ENCODE data around the gene TMEM219. TPM values are rescaled to one million over a fixed set of nuclear protein-coding genes. Genes with fewer than 3 reads are reported as not detected.
"Not testable (repeated sequence)": the region's sequence is repeated elsewhere in the genome, so short reads cannot be mapped to it uniquely, and the experiment has no call there.

The TMEM219 gene
- total RNA-seq, 1 donor from 2014 or later: 139 TPM

DNA sequence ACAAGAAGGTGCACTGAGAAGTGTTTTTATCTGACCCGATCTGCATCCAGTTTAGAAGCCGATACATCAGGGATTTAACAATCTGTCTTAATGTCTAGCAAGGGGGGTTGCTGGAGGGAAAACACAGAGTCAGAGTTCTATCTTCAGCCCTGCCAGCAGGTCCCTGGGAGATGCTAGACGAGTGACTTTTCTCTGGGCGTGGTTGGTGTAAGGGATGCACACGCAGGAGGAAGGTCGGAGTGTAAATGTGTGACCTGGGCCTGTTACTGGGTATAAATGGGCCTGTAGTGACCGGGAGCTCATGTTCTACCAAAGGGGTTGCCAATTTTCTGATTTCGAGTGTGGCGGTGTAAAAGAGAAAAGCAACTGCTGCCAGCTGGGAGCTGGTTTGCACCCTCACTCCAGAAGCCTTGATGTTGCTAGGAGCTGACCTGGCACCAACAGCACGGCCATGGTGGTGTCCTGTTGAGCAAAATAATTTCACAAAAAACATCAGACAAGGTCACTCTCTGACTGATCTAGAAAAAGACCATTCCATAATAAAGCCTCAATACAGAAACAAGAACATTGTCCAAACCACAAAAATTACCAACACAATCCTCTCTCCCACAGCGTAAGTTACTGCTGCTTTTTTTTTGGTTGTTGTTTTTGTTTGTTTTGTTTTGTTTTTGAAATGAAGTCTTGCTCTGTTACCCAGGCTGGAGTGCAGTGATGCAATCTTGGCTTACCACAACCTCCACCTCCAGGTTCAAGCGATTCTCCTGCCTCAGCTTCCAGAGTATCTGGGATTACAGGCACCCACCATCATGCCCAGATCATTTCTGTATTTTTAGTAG, 34.6 kb upstream of the TMEM219 start:
- TF ChIP-seq, protein P1, sequence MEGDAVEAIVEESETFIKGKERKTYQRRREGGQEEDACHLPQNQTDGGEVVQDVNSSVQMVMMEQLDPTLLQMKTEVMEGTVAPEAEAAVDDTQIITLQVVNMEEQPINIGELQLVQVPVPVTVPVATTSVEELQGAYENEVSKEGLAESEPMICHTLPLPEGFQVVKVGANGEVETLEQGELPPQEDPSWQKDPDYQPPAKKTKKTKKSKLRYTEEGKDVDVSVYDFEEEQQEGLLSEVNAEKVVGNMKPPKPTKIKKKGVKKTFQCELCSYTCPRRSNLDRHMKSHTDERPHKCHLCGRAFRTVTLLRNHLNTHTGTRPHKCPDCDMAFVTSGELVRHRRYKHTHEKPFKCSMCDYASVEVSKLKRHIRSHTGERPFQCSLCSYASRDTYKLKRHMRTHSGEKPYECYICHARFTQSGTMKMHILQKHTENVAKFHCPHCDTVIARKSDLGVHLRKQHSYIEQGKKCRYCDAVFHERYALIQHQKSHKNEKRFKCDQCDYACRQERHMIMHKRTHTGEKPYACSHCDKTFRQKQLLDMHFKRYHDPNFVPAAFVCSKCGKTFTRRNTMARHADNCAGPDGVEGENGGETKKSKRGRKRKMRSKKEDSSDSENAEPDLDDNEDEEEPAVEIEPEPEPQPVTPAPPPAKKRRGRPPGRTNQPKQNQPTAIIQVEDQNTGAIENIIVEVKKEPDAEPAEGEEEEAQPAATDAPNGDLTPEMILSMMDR (conservative IDR thresholded peaks at IDR 0.05; ENCODE audit: low read depth, low read length): no peak
- peak overlapping the region; percentile 95 for H3K4me3 ChIP-seq (ENCODE audit: low read depth, low read length)
- no peak for DNase-seq (ENCODE audit: low read depth)

GRCh38 chr16:29931750-29932149, 30.1 kb upstream of the TMEM219 start:
- DNase-seq (ENCODE audit: low read depth); H3K4me3 ChIP-seq (ENCODE audit: low read depth, low read length): not testable (repeated sequence)

GRCh38 chr16:29940656-29941055, 21.2 kb upstream of the TMEM219 start:
- no peak overlapping the region for H3K4me3 ChIP-seq (ENCODE audit: low read depth, low read length)

DNA sequence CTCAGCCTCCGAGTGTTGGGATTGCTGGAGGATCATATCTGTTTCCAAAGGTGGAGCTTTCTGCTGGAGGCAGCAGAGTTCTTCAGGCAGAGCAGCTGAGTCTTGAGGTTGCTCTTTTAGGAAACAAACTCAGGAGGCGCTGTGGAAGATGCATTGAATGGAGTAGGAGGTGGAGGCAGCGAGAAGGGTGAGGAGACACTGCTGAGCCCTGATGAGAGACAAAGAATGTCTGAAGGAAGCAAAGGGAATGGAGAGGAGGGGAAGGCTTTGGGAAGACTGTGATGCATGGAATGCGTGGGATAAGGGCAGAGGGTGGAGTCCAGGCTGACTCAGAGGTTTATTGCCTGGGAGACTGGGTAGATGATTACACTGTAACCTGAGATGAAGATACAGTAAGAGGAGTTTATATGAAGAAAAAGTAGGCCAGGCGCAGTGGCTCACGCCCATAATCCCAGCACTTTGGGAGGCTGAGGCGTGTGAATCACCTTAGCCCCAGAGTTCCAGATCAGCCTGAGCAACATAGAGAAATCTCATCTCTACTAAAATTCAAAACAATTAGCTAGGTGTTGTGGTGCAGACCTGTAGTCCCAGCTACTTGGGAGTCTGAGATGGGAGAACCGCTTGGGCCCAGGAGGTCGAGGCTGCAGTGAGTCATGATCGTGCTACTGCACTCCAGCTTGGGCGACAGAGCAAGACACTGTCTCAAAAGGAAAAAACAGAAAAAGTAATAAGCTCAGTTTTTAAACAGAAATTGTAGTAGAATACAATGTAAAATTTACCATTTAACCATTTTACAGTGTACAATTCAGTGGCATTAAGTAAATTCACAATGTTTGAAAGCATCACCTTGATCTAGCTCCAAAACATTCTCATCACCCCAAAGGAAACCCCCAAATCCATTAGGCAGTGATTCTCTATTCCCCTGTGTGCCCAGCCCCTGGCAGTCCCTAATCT, 17.8 kb upstream of the TMEM219 start:
- TF ChIP-seq, protein P1 (conservative IDR thresholded peaks at IDR 0.05; ENCODE audit: low read depth, low read length): peak; percentile 57
- DNase-seq (ENCODE audit: low read depth): peak; percentile 99
- peak overlapping the region; percentile 47 for H3K4me3 ChIP-seq (ENCODE audit: low read depth, low read length)

More at GRCh38 chr16:29940656-29941055, 21.2 kb upstream of the TMEM219 start:
- DNase-seq (ENCODE audit: low read depth): no peak
- TF ChIP-seq, protein P1 (conservative IDR thresholded peaks at IDR 0.05; ENCODE audit: low read depth, low read length): no peak

DNA sequence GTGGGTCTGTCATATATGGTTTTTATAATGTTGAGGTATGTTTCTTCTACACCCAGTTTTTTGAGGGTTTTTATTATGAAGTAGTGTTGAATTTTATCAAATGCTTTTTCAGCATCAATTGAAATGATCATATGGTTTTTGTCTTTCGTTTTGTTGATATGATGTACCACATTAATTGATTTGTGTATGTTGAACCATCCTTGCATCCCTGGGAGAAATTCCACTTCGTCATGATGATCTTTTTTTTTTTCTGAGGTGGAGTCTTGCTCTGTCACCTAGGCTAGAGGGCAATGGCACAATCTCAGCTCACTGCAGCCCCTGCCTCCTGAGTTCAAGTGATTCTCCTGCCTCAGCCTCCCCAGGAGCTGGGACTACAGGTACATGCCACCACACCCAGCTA, 14.0 kb upstream of the TMEM219 start:
- no peak overlapping the region for H3K4me3 ChIP-seq (ENCODE audit: low read depth, low read length)
- TF ChIP-seq, protein P1 (conservative IDR thresholded peaks at IDR 0.05; ENCODE audit: low read depth, low read length): no peak
- no peak for DNase-seq (ENCODE audit: low read depth)

- no peak overlapping the region for H3K4me3 ChIP-seq (ENCODE audit: low read depth, low read length)
- TF ChIP-seq, protein P1 (conservative IDR thresholded peaks at IDR 0.05; ENCODE audit: low read depth, low read length): no peak
- no peak for DNase-seq (ENCODE audit: low read depth)
Measured at GRCh38 chr16:29950806-29951461, 10.9 kb upstream of the TMEM219 start.
